Kidney capillary endothelial cell (primary cell): Measurements from ENCODE around the gene SLC26A4.
"Not testable (repeated sequence)": the region's sequence is repeated elsewhere in the genome, so short reads cannot be mapped to it uniquely, and the experiment has no call there.

Experiments used
- DNase-seq: peaks from one replicate; pipeline ENCODE4 v3.0.0-alpha.2; 2018; ENCODE audit warnings: low spot score

SLC26A4 gene

GRCh38 chr7:107660381-107661080, at the start of gene SLC26A4:
Gene SLC26A4, plus strand, starts transcription at chr7:107660828. Its CDS starts 814 bp downstream, at chr7:107661642.
- DNase-seq: no peak

GRCh38 chr7:107613439-107613838, 47.2 kb upstream of the SLC26A4 start:
- no peak for DNase-seq

- no peak for DNase-seq
Observed at GRCh38 chr7:107613948-107614347, 46.7 kb upstream of the SLC26A4 start.

GRCh38 chr7:107614425-107614824, 46.2 kb upstream of the SLC26A4 start:
- no peak for DNase-seq

- DNase-seq: no peak
Observed at GRCh38 chr7:107615910-107616680, 44.5 kb upstream of the SLC26A4 start.

GRCh38 chr7:107622429-107622828, 38.2 kb upstream of the SLC26A4 start:
- DNase-seq: peak; percentile 68

GRCh38 chr7:107622894-107623293, 37.7 kb upstream of the SLC26A4 start:
- DNase-seq: no peak

- no peak for DNase-seq
Observed at GRCh38 chr7:107627002-107627401, 33.6 kb upstream of the SLC26A4 start.

- DNase-seq: no peak
Observed at GRCh38 chr7:107628461-107629064, 32.1 kb upstream of the SLC26A4 start.

GRCh38 chr7:107630342-107630741, 30.3 kb upstream of the SLC26A4 start:
- DNase-seq: no peak

- DNase-seq: no peak
Observed at GRCh38 chr7:107631588-107632491, 28.8 kb upstream of the SLC26A4 start.

- DNase-seq: no peak
Observed at GRCh38 chr7:107632492-107632865, 28.1 kb upstream of the SLC26A4 start.

GRCh38 chr7:107638594-107638993, 22.0 kb upstream of the SLC26A4 start:
- no peak for DNase-seq

- DNase-seq: not testable (repeated sequence)
Observed at GRCh38 chr7:107639070-107639469, 21.6 kb upstream of the SLC26A4 start.

- DNase-seq: no peak
Observed at GRCh38 chr7:107641676-107642075, 19.0 kb upstream of the SLC26A4 start.

GRCh38 chr7:107642501-107642900, 18.1 kb upstream of the SLC26A4 start:
- DNase-seq: no peak

- DNase-seq: peak; percentile 27
Observed at GRCh38 chr7:107643407-107643806, 17.2 kb upstream of the SLC26A4 start.

- no peak for DNase-seq
Observed at GRCh38 chr7:107643938-107644308, 16.7 kb upstream of the SLC26A4 start.

GRCh38 chr7:107644309-107644974, 16.2 kb upstream of the SLC26A4 start:
- no peak for DNase-seq

- DNase-seq: no peak
Observed at GRCh38 chr7:107652642-107653041, 8.0 kb upstream of the SLC26A4 start.

GRCh38 chr7:107658467-107658866, 2.2 kb upstream of the SLC26A4 start:
- no peak for DNase-seq

- peak; percentile 61 for DNase-seq
Observed at GRCh38 chr7:107659666-107660065, 962 bp upstream of the SLC26A4 start.
